ENCODE measurements around the gene SLC38A9. TPM values are rescaled to one million over a fixed set of nuclear protein-coding genes. Genes with fewer than 3 reads are reported as not detected.
A peak's percentile ranks its signal among the peaks of the same experiment; 100 is the strongest.

The SLC38A9 gene
- total RNA-seq, 4 donors from 2014 or later = 8.5 to 21.3 (median 16.7) TPM

GRCh38 chr5:55599148-55600050 lies 112.7 kb downstream of the SLC38A9 start:
- no peak for DNase-seq (ENCODE audit: low spot score in 2 of 2)
- H3K4me3 ChIP-seq (ENCODE audit: low read depth, poor library complexity, severe bottlenecking) = no peak overlapping the region
- no peak for TF ChIP-seq POLR2A (IDR thresholded peaks at IDR 0.05)
- TF ChIP-seq CTCF (IDR thresholded peaks at IDR 0.05) = no peak
- WGBS, 2 donors = 83 to 87% methylated on average over 8 of the region's 8 CpGs
- intact Hi-C loops (cut with DNase I; ENCODE audit: low total_unique reads) = no loop called here

GRCh38 chr5:55597014-55597981 lies 114.8 kb downstream of the SLC38A9 start:
- no peak overlapping the region for H3K4me3 ChIP-seq (ENCODE audit: low read depth, poor library complexity, severe bottlenecking)
- TF ChIP-seq POLR2A (IDR thresholded peaks at IDR 0.05) (no peak), CTCF (IDR thresholded peaks at IDR 0.05) (no peak)
- WGBS, 2 donors = 22 to 28% methylated on average over 7 of the region's 7 CpGs
- intact Hi-C loops (cut with DNase I; ENCODE audit: low total_unique reads) = no loop called here
- peak; percentile 67 to 90 for DNase-seq (ENCODE audit: low spot score in 2 of 2)

GRCh38 chr5:55594671-55595070 lies 117.5 kb downstream of the SLC38A9 start:
- WGBS, 2 donors = 80 to 85% methylated on average over 2 of the region's 2 CpGs
- no peak overlapping the region for H3K4me3 ChIP-seq (ENCODE audit: low read depth, poor library complexity, severe bottlenecking)
- intact Hi-C loops (cut with DNase I; ENCODE audit: low total_unique reads) = no loop called here
- DNase-seq (ENCODE audit: low spot score in 2 of 2) = no peak
- TF ChIP-seq POLR2A (IDR thresholded peaks at IDR 0.05) (no peak), CTCF (IDR thresholded peaks at IDR 0.05) (no peak)

- WGBS, 2 donors = 44 to 52% methylated on average over 3 of the region's 3 CpGs
- no peak overlapping the region for H3K4me3 ChIP-seq (ENCODE audit: low read depth, poor library complexity, severe bottlenecking)
- TF ChIP-seq CTCF (IDR thresholded peaks at IDR 0.05) (no peak), POLR2A (IDR thresholded peaks at IDR 0.05) (no peak)
- intact Hi-C loops (cut with DNase I; ENCODE audit: low total_unique reads) = no loop called here
- DNase-seq (ENCODE audit: low spot score in 2 of 2) = no peak
These were observed 119.0 kb downstream of the SLC38A9 start for GRCh38 chr5:55593115-55593472.

- WGBS, 2 donors = 73 to 74% methylated on average over 5 of the region's 5 CpGs
- DNase-seq (ENCODE audit: low spot score in 2 of 2) = no peak
- intact Hi-C loops (cut with DNase I; ENCODE audit: low total_unique reads) = no loop called here
- no peak overlapping the region for H3K4me3 ChIP-seq (ENCODE audit: low read depth, poor library complexity, severe bottlenecking)
- TF ChIP-seq CTCF (IDR thresholded peaks at IDR 0.05) = no peak
- no peak for TF ChIP-seq POLR2A (IDR thresholded peaks at IDR 0.05)
These were observed 119.6 kb downstream of the SLC38A9 start for GRCh38 chr5:55592388-55593114.

Data from lower leg skin (tissue), 4 donors.